Mesenchymal stem cell (in vitro differentiated cells and primary cell): ENCODE measurements around the gene IL20RB.
A peak's percentile ranks its signal among the peaks of the same experiment; 100 is the strongest.

Source experiments
- DNase-seq: peaks from one replicate; pipeline ENCODE4 v3.0.0-alpha.2; 2013
- H2AFZ ChIP-seq: one replicate; pipeline ENCODE4 v1.6.1; 2013; ENCODE audit warnings: low read depth, mild to moderate bottlenecking, control low read depth, inconsistent platforms, low read length, moderate library complexity
- H2AK5ac ChIP-seq: 2 replicates; pipeline ENCODE4 v1.6.1; 2013; ENCODE audit warnings: low read length, moderate library complexity, mild to moderate bottlenecking, inconsistent platforms; ENCODE audit not compliant: severe bottlenecking
- H2BK120ac ChIP-seq: one replicate; pipeline ENCODE4 v1.6.1; 2013; ENCODE audit warnings: low read depth, mild to moderate bottlenecking, inconsistent platforms, low read length, moderate library complexity
- H2BK12ac ChIP-seq, 2 experiments: one replicate each; pipeline ENCODE4 v1.6.1; 2013; ENCODE audit warnings: inconsistent platforms in 2 of 2, low read length in 2 of 2, mild to moderate bottlenecking in 2 of 2, moderate library complexity in 2 of 2, control low read depth in 1 of 2
- H2BK15ac ChIP-seq: one replicate; pipeline ENCODE4 v1.6.1; 2013; ENCODE audit warnings: mild to moderate bottlenecking, low read depth, inconsistent platforms; ENCODE audit not compliant: poor library complexity, severe bottlenecking
- H2BK5ac ChIP-seq: 2 replicates; pipeline ENCODE4 v1.6.1; 2013; ENCODE audit warnings: low read depth, mild to moderate bottlenecking, low read length, control low read depth, inconsistent platforms; ENCODE audit not compliant: poor library complexity, severe bottlenecking
- H3K14ac ChIP-seq, 2 experiments: one replicate each; pipeline ENCODE4 v1.6.1; 2013; ENCODE audit warnings: inconsistent platforms in 2 of 2, low read length in 2 of 2, control low read depth in 1 of 2, mild to moderate bottlenecking in 1 of 2, moderate library complexity in 1 of 2
- H3K18ac ChIP-seq, 2 experiments: one replicate each; pipeline ENCODE4 v1.6.1; 2013; ENCODE audit warnings: inconsistent platforms in 2 of 2, low read length in 2 of 2, control low read depth in 1 of 2, low read depth in 1 of 2, mild to moderate bottlenecking in 1 of 2
- H3K23ac ChIP-seq, 2 experiments: one replicate each; pipeline ENCODE4 v1.6.1; 2013; ENCODE audit warnings: inconsistent platforms in 2 of 2, low read length in 2 of 2, mild to moderate bottlenecking in 2 of 2, moderate library complexity in 2 of 2, control low read depth in 1 of 2
- H3K27ac ChIP-seq: 2 replicates; pipeline ENCODE4 v1.5.1; 2013; ENCODE audit warnings: mild to moderate bottlenecking, moderate library complexity, low read length, control low read depth, inconsistent platforms; ENCODE audit not compliant: poor library complexity, severe bottlenecking
- H3K27me3 ChIP-seq, 2 experiments: 2 replicates each; pipeline versions ENCODE4 v1.6.1 to v1.7.0; 2013; ENCODE audit warnings: low read length in 2 of 2, mild to moderate bottlenecking in 2 of 2, moderate library complexity in 2 of 2, control low read depth in 1 of 2, inconsistent platforms in 1 of 2; ENCODE audit not compliant: control insufficient read depth in 1 of 2, insufficient read depth in 1 of 2
- H3K36me3 ChIP-seq, 2 experiments: 2 replicates each; pipeline versions ENCODE4 v1.6.1 to v1.7.0; 2013; ENCODE audit warnings: low read length in 2 of 2, control low read depth in 1 of 2, inconsistent platforms in 1 of 2, low read depth in 1 of 2, mild to moderate bottlenecking in 1 of 2; ENCODE audit not compliant: insufficient read depth in 2 of 2, control insufficient read depth in 1 of 2
- H3K4ac ChIP-seq, 2 experiments: one replicate each; pipeline ENCODE4 v1.6.1; 2013; ENCODE audit warnings: inconsistent platforms in 2 of 2, low read length in 2 of 2, mild to moderate bottlenecking in 2 of 2, moderate library complexity in 2 of 2, control low read depth in 1 of 2, low read depth in 1 of 2
- H3K4me1 ChIP-seq: 2 replicates; pipeline ENCODE4 v1.6.1; 2013; ENCODE audit warnings: low read depth, low read length, control low read depth; ENCODE audit not compliant: control insufficient read depth, insufficient read depth
- H3K4me2 ChIP-seq: 2 replicates; pipeline ENCODE4 v1.6.1; 2013; ENCODE audit warnings: low read length, mild to moderate bottlenecking, inconsistent platforms; ENCODE audit not compliant: poor library complexity, severe bottlenecking
- H3K4me3 ChIP-seq, 2 experiments: 2 replicates each; pipeline versions ENCODE4 v1.5.1 to v1.7.0; 2013; ENCODE audit warnings: low read length in 2 of 2, mild to moderate bottlenecking in 2 of 2, control low read depth in 1 of 2, low read depth in 1 of 2; ENCODE audit not compliant: insufficient read depth in 1 of 2
- H3K79me1 ChIP-seq: replicated peaks from 2 replicates; pipeline ENCODE4 v1.6.1; 2013; ENCODE audit warnings: mild to moderate bottlenecking, control low read depth, low read length, inconsistent platforms; ENCODE audit not compliant: poor library complexity, severe bottlenecking
- H3K9ac ChIP-seq: 2 replicates; pipeline ENCODE4 v1.7.0; 2013; ENCODE audit warnings: mild to moderate bottlenecking, low read length, moderate library complexity
- H3K9me3 ChIP-seq: 2 replicates; pipeline ENCODE4 v1.7.0; 2013; ENCODE audit warnings: mild to moderate bottlenecking, low read length; ENCODE audit not compliant: control insufficient read depth
- H4K8ac ChIP-seq: one replicate; pipeline ENCODE4 v1.6.1; 2013; ENCODE audit warnings: inconsistent platforms, mild to moderate bottlenecking, low read length, moderate library complexity
- H4K91ac ChIP-seq: one replicate; pipeline ENCODE4 v1.6.1; 2013; ENCODE audit warnings: mild to moderate bottlenecking, low read length, inconsistent platforms
- WGBS: methylation state at CpG from one replicate; pipeline ENCODE4 v1.1.7; 2013; ENCODE audit warnings: mixed read lengths; 5-methylcytosine and 5-hydroxymethylcytosine counted together

Gene IL20RB

DNA sequence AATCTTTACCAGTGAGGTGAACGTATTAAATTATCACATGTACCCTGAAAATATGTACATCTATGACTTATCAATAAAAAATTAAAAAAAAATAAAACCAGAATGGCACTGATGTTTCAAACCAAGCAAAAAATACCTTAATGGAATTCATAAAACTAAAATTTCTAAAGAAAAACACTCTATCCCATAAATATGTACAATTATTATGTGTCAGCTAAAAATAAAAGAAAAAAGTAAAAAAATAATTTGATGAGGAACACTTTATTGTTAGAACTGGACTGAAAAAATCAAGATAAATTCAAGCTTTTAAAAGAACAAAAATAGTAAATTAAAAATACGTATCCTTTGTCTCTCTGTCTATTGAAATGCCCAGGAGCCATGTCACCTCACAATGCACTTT, 63.1 kb downstream of the IL20RB start:
- Histone ChIP-seq H3K4ac (no peak overlapping the region), H3K9ac (no peak overlapping the region), H2BK15ac (no peak overlapping the region), H3K4me1 (no peaks in the 10 kb centered on the region), H3K18ac (no peak overlapping the region), H3K36me3 (no peaks in the 10 kb centered on the region), H3K27ac (no peak overlapping the region), H4K8ac (no peak overlapping the region), H3K9me3 (no peaks in the 10 kb centered on the region), H3K4me3 (no peak overlapping the region), H2AK5ac (no peak overlapping the region), H2BK5ac (no peak overlapping the region), H3K79me1 (no peaks in the 10 kb centered on the region), H2BK120ac (no peak overlapping the region), H3K14ac (no peak overlapping the region), H3K4me2 (no peak overlapping the region), H4K91ac (no peak overlapping the region), H3K27me3 (no peaks in the 10 kb centered on the region), H2AFZ (no peak overlapping the region), H3K23ac (no peak overlapping the region), H2BK12ac (no peak overlapping the region)
- no peak for DNase-seq
- WGBS, result 100% methylated on average over 1 of the region's 2 CpGs

DNA sequence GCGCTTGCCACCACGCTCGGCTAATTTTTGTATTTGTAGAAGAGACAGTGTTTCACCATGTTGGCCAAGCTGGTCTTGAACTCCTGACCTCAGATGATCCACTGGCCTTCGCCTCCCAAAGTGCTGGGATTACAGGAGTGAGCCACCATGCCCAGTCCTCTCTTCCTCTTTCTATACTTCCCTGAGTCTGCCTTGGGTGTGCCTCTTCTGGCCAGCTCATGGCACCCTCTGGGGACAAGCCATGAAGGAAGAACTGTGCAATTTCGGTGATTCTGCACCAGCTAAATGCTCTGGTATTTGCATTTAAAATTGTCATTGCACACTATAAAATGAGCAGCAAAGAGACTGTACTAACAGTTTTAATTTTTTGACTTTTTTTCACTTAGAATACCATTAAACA, 66.6 kb downstream of the IL20RB start:
- no peak overlapping the region for H3K23ac ChIP-seq
- no peak overlapping the region for H3K4ac ChIP-seq
- no peaks in the 10 kb centered on the region for H3K79me1 ChIP-seq
- no peak overlapping the region for H4K91ac ChIP-seq
- H2AK5ac ChIP-seq, result no peak overlapping the region
- no peak overlapping the region for H3K9ac ChIP-seq
- no peak overlapping the region for H3K14ac ChIP-seq
- no peak overlapping the region for H3K4me3 ChIP-seq
- H2BK5ac ChIP-seq, result no peak overlapping the region
- no peaks in the 10 kb centered on the region for H3K27me3 ChIP-seq
- no peaks in the 10 kb centered on the region for H3K9me3 ChIP-seq
- H3K4me1 ChIP-seq, result no peaks in the 10 kb centered on the region
- no peak overlapping the region for H3K27ac ChIP-seq
- H3K18ac ChIP-seq, result no peak overlapping the region
- H2BK15ac ChIP-seq, result no peak overlapping the region
- no peak overlapping the region for H2AFZ ChIP-seq
- H2BK12ac ChIP-seq, result no peak overlapping the region
- H4K8ac ChIP-seq, result no peak overlapping the region
- DNase-seq, result no peak
- 95% methylated on average over 5 of the region's 5 CpGs for WGBS
- H2BK120ac ChIP-seq, result no peak overlapping the region
- H3K36me3 ChIP-seq, result no peaks in the 10 kb centered on the region
- no peak overlapping the region for H3K4me2 ChIP-seq

DNA sequence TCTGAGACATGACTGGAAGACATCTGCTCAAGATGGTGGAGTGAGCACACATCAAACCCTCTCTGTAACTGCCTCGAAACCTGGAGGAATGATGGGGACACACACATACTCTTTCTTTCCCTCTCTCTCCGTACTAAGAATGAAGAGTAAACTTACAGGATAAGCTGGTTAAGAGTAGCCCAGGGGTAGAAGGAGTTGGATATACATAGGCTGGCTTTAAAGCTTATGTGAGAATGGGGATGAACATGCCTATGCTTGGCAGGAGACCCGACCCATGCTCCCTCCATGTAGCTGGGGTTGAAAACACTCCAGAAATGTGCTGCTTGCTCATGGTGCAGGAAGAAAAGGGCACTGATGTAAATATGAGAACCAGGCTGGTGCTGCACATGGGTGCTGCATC, 68.9 kb downstream of the IL20RB start:
- 93% methylated on average over 1 of the region's 3 CpGs for WGBS
- H3K4me1 ChIP-seq, result no peaks in the 10 kb centered on the region
- H3K36me3 ChIP-seq, result no peaks in the 10 kb centered on the region
- no peak overlapping the region for H2AK5ac ChIP-seq
- H2BK120ac ChIP-seq, result no peak overlapping the region
- no peak overlapping the region for H2BK5ac ChIP-seq
- no peak overlapping the region for H3K4ac ChIP-seq
- H2BK12ac ChIP-seq, result no peak overlapping the region
- H4K91ac ChIP-seq, result no peak overlapping the region
- H3K9ac ChIP-seq, result no peak overlapping the region
- H4K8ac ChIP-seq, result no peak overlapping the region
- DNase-seq, result no peak
- no peaks in the 10 kb centered on the region for H3K9me3 ChIP-seq
- no peaks in the 10 kb centered on the region for H3K79me1 ChIP-seq
- H2AFZ ChIP-seq, result no peak overlapping the region
- no peak overlapping the region for H3K14ac ChIP-seq
- no peak overlapping the region for H3K23ac ChIP-seq
- no peak overlapping the region for H2BK15ac ChIP-seq
- peaks cover 0 to 11% of the 10 kb centered on the region in 2 experiments for H3K27me3 ChIP-seq
- no peak overlapping the region for H3K4me2 ChIP-seq
- H3K4me3 ChIP-seq, result no peak overlapping the region
- no peak overlapping the region for H3K27ac ChIP-seq
- no peak overlapping the region for H3K18ac ChIP-seq

DNA sequence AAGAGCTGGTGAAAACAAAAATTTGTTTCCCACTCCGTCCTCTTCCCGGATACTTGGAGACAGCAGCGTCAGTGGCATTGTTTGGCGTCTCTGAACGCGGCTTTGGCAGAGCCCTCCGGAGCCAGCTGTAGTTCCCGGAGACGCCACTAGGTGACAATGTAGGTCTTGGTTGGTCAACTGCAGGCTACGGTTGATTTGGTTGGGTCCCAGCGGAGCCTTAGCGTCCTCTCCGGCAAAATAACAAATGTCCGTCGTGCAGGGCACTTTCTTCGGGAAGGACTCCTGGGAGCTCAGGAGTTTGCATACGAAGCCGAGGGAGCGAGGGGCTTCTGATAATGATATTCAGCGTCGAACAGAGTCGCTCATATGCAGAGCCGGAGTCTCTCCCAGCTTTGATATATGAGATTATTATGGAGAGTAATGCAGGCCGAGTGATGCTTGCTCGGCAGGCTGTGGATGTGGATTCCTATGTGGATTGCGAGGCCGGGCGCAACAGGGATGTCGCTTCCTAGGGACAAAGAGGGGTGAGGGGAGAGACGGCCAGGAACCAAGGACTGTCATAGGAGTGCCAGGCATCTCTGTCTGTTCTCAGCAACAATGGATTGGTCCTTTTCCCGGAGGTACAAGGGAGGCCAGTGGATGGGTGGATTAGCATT, 74.8 kb downstream of the IL20RB start:
- Histone ChIP-seq H2AFZ (no peak overlapping the region), H3K23ac (no peak overlapping the region), H2BK5ac (no peak overlapping the region), H3K4me3 (peak overlapping the region in 1 of 2 experiments; percentile 77), H3K36me3 (no peaks in the 10 kb centered on the region), H2BK15ac (no peak overlapping the region), H4K8ac (no peak overlapping the region), H3K27me3 (peaks cover 7 to 27% of the 10 kb centered on the region in 2 experiments), H4K91ac (no peak overlapping the region), H3K9ac (peak overlapping the region; percentile 70), H2AK5ac (no peak overlapping the region), H3K9me3 (no peaks in the 10 kb centered on the region), H3K27ac (no peak overlapping the region), H3K4me1 (peaks cover 4% of the 10 kb centered on the region), H3K4ac (no peak overlapping the region), H3K14ac (no peak overlapping the region), H2BK120ac (no peak overlapping the region), H3K4me2 (peak overlapping the region; percentile 69), H2BK12ac (no peak overlapping the region), H3K79me1 (no peaks in the 10 kb centered on the region), H3K18ac (no peak overlapping the region)
- peak; percentile 81 for DNase-seq
- WGBS, result 2% methylated on average over 31 of the region's 31 CpGs
